Left renal pelvis (tissue), 4 donors: ENCODE measurements around the gene TPBG. TPM values are rescaled to one million over a fixed set of nuclear protein-coding genes. Genes with fewer than 3 reads are reported as not detected.
"Not testable (repeated sequence)": the region's sequence is repeated elsewhere in the genome, so short reads cannot be mapped to it uniquely, and the experiment has no call there.

ENCODE experiments used
- DNase-seq, 4 donors: peaks; one replicate each; pipeline ENCODE4 v3.0.0-alpha.2; 2013; ENCODE audit warnings: low read depth in 4 of 4, low spot score in 3 of 4
- polyA plus RNA-seq, 4 donors: library from polyadenylated mRNA; unstranded; fragments of 120-200 nt; gene quantifications; one replicate each; pipeline ENCODE4 v1.2.1, GENCODE V29; 2013; ENCODE audit not compliant: insufficient read length in 4 of 4

Gene TPBG
- polyA plus RNA-seq, 4 donors, result 27.2 to 125 (median 36.2) TPM

DNA sequence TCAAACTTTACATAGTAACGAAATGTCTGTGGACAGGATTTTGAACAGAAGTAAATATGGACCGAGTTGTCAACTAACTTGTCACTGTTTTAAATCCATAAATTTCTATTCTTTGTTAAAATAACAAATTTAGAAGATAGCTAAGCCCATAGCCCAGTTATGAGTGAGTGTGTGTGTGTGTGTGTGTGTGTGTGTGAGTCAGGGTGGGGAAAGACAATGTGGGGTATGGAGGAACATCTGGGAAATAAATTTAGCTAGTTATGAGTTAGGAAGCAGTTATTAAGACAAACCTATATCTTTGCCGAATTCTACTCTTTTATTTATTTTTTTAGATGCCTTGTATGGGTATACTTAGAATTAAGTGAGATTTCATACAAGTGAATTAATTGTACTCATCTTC lies 9.0 kb downstream of the TPBG start:
- no peak for DNase-seq

DNA sequence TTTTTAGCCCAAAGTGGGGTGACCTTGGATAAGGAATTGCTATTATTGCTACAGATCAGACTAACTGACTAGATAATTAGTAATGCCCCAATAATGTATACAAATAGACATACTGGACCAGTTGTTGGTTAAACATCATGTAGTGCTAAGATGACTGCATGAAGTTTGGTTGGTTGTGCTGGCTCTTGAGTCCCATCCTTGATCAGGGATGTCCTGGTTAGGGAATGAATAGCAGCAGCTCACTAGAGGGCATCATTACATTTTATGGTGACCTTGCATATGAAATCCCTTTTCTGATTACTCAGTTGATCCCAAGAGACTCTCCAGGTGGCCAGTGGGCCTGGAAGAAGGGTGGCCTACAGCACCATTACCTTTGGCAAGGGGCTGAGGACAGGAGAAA lies 10.9 kb downstream of the TPBG start:
- no peak for DNase-seq

DNA sequence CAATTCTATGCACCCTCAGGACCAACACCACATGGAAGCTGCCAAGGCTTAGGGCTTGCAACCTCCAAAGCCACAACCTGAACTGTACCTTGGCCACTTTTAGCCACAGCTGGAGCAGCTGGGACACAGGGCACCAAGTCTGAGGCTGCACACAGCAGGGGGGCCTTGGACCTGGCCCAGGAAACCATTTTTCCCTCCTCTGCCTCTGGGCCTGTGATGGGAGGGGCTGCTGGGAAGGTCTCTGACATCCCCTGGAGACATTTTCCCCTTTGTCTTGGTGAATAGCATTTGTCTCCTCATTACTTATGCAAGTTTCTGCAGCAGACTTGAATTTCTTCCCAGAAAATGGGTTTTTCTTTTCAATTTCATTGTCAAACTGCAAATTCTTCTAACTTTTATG lies 13.0 kb downstream of the TPBG start:
- DNase-seq, result no peak

DNA sequence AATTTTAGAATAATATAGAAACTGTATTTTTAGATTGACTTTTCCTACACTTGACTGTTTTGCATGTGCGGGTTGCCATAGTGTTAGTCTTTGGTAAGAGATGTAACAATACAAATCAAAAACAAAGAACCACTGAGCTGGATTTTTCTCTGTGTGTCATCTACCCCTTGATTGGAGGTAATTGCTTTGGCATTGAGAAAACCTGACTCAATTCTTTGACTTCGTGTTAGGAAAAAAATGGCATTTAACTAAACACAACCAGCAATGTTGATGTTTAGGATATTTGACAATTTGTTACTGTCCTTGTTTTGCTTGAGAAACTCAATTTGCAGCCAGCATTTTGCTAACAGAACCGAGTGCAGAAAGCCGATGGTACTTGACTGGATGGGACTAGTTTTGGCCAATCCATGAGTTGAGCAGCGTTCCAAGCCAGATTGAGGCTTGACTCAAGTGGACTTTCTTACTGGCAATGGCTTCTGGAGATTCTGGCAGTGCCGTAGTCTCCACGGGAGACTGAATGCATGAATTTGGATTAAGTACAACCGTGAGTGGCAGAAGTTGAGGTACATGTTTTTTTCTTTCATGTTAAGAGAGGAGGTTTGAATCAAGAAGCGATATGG lies 17.1 kb downstream of the TPBG start:
- DNase-seq, result no peak

DNA sequence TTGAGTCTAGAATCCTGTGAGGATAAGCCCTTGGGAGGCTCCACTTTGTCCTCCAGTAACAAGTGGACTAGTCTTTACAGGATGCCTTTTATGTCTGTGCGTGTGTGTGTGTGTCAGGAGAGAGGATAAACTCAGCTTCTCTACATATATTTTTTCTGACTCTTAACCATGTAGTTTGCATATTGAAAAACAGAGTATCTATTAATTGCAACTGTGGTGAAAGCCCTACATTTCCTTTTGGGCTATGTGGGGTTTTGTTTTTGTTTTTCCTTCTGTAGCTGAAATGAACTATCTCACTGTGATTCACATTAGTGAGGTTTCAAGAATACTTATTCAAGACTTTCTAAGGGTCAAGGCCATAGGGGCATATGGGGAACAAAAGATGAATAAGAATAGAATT lies 17.7 kb downstream of the TPBG start:
- DNase-seq, result no peak

DNA sequence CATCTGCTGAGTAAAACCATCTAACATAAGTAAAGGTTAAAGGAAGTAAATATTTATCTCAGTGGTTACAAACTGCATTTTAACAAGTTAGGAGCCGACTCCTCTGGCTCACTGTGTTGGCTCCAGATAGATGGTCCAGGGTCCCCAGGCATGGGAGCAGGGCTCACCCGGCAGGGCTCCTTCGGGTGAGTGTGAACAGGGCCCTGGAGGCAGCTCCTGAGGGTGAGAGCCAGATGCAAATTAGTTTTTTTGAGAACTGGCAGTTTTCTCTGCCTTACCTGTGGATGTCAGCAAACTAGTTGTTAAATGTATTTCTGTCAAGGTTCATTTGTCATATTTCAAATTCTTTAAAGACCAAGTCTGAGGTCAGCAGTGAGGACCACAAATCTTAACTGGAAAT lies 21.5 kb downstream of the TPBG start:
- DNase-seq, result no peak

DNA sequence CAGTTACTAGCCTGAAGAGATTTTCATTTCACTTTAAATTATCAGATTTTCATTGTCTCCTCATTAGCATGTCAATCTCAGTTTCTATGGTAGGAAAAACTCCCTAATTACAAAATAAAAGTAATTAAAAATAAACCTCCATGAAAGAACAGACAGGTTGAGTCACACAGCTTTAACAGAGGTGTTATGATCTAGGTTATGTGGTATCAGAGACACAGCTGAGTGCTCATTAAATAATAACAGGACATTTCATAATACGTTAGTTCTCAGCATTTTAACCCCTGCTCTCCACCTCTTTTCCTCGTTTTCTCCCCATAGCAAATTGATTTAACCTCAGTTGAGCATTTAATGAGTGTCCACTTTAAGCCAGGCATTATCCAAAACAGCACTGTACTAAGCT lies 21.9 kb downstream of the TPBG start:
- no peak for DNase-seq

DNA sequence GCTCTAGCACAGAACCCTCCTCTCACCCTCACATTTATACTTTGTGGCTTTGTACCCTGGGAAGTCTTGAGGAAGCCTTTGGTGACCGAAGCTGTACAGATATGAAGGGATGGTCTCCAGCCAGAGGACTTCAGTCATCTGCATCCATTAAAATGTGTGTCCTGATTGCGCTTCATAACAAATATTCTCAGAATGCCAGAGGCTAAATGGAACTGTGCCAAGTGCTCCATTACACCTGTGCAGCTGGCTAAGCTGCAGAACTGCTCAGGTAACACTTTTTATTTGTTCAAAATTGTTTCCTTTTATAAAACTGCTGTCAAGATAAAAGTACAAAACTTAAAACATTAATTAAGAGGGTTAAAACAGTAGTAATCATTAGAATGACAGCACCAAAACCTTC lies 22.3 kb downstream of the TPBG start:
- no peak for DNase-seq

DNA sequence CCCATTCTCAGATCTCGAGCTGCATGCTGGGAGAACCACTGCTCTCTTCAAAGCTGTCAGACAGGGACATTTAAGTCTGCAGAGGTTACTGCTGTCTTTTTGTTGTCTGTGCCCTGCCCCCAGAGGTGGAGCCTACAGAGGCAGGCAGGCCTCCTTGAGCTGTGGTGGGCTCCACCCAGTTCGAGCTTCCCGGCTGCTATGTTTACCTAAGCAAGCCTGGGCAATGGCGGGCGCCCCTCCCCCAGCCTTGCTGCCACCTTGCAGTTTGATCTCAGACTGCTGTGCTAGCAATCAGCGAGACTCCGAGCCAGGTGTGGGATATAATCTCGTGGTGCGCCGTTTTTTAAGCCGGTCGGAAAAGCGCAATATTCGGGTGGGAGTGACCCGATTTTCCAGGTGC lies 31.2 kb downstream of the TPBG start:
- DNase-seq, result not testable (repeated sequence)

DNA sequence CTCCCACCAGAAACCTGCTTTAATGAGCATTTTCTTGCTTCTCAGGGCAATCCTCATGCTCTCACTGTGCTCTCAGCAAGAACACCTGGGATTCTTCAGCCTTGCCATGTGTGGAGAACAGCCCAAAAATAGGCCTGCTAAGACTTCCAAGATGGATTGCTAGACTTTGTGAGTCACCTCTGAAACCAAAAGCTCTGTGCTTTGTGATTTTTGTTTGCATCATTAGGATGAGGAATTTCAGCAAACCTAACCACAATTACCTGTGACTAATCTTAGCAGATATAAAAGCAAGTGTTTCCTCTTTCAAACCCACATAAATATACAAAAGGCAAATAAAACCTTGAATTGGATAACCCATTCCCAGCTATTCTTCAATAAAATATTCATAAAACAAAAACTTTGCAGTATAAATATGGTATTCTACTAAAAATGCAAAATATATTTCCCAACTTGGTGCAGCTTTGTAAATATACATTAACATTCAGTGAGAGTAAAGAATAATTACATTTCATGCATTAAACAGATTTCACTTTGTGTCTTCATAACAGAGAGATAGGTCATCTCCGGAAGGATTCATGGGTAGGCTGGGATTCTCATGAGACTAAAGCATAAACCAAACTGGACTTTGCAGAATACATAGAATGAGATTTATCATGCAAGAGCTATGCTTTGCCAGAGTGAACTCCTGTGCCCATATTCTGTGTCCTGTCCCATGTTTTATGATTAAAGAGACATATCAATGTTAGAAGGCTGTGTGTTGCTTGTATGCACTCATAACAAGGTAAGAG lies 33.5 kb downstream of the TPBG start:
- no peak for DNase-seq

DNA sequence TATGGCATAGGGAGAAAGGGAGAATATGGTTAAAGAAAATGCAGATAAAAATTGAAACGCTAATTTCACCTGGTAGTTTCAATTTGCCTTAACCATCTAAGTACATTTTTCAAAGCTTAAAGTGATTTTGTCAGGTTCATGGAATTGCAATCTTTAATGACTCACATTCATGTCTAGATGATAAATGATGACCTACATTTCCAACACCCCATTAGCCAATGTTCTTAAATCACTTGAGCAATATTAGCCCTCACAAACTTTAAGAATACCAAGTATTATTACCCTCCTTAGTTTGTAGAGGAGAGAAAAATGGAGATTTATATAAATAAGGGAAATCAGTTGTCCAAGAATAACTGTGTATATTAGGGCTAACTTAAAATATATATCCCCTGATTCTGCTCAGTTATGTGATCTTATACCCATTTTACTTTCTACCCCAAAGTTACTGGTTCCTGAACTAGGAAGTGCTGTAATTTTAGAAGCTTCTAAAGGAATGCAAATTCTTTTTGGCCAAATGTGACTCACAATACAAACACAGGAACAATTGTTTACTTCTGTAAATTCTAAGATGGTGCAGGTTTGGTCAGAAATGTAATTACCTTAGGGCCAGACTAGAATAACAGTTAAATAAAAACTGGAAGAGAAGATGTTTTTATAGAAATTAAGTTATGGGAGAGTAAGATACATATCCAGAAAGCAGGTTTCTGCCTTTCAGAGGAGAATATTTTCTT lies 34.5 kb downstream of the TPBG start:
- DNase-seq, result no peak

DNA sequence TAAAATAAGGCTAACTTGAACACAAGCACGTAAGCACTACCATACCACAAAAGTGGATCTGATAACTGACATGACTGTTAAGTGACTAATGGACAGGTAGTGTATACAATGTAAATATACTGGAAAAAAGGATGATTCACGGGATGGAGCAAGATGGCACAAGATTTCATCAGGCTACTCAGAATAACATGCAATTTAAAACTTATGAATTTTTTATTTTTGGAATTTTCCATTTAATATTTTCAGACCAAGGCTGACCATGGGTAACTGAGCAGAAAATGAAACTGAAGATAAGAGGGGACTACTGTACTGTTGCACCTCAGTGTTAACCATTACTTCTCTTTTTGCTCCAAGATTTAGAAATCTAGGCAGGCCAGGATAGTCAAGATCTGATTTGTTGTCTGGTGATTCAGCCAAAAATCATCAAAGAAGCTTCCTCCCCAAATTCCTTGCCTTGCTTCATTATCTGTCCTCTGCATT lies 45.4 kb downstream of the TPBG start:
- no peak for DNase-seq

DNA sequence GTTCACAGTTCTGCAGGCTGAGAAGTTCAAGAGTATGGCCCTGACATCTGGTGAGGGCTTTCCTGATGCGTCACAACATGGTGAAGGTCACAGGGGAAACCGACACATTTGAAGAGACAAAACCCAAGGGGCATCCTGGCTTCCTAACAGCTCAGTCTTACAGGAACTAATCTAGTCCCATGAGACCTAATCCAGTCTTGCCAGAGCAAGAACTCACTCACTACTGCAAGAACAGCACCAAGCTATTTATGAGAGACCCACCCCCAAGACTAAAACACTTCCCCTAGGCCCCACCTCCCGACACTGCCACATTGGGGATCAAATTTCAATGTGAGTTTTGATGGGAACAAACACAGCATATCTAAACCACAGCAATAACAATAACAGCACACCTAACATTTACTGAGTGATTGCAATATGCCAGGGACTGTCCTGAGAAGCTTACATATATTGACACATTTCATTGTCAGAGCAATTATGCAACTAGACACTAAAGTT lies 46.6 kb downstream of the TPBG start:
- DNase-seq, result no peak

DNA sequence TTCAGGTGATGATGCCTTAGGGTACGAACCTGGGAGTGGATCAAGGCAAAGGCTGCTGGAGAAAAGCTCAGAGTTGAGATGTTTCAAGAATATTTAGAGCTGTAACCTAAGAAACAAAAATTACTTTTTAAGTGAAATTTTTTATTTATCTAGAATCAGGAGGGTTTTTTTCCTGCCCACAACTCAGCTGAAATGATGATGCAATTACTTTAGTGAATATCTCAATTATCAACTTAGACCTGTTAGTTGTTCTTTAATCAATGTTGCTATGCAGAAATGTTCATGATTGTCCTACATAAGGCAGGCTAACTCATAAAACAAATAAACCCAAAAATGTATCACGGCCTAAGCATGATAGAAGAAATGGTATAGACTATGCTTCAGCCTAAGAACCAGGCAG lies 50.3 kb downstream of the TPBG start:
- no peak for DNase-seq

DNA sequence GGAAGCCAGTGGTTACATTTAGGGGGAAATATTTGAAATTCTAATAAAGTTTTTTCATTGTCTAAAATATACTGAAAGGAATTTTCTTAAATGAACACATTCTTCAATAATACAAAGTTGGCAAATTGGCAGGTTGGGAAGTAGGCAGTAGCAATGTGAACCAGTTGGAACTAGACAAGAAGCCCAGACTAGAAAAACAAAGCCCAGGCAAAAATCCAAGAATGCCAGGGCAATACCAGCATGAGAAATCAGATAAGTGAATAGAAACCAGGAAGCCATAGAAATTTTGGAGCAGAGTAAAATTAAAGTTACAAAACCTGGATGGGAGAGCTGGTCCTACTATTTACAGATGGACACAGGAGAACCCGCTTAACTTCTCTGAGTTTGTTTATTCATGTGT lies 52.2 kb downstream of the TPBG start:
- DNase-seq, result no peak

DNA sequence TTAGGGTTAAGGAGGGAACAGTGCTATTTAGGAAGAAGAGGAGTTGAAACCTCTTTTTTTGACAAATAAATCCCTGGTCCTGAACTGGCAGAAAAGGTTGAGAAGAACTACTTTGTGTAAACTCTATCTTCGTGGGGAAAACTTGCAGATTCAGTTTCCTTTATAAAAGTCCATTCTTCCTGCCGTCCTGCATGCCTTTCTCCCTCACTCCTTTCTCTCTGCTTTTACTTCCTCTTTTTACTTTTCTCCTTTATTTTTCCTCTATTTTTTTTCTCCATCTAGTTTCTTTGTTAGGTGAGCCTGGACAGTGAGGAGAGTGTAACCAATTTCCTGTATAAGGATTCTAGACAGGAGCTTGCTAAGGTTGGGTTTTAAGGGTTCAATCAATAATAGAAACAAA lies 52.7 kb downstream of the TPBG start:
- DNase-seq, result no peak

Other genes starting within 250 kb of the TPBG start
- gene IBTK, start 116.1 kb upstream of the TPBG start, polyA plus RNA-seq, result 10 to 100 TPM; 39.9 to 49.2 (median 47.3) TPM